PFSK-1 (cell line): Measurements from ENCODE around the gene DDN.

Experiments
- FOXP2 ChIP-seq: optimal IDR thresholded peaks from 2 replicates; pipeline ENCODE3; 2011; ENCODE audit warnings: borderline replicate concordance, control low read depth, inconsistent platforms; ENCODE audit not compliant: insufficient read depth; ENCODE audit errors: extremely low read length, extremely low read depth
- POLR2AphosphoS5 ChIP-seq: IDR thresholded peaks from 2 replicates; pipeline ENCODE4 v1.6.1; 2012; ENCODE audit warnings: low read depth, mild to moderate bottlenecking, control low read depth, low read length, moderate library complexity
- REST ChIP-seq, 2 experiments: IDR thresholded peaks; 2 replicates each; pipeline versions ENCODE4 v1.6.1 to v1.8.0; 2011 to 2012; ENCODE audit warnings: low read depth in 2 of 2, low read length in 2 of 2, control low read depth in 1 of 2, inconsistent platforms in 1 of 2, mild to moderate bottlenecking in 1 of 2, moderate library complexity in 1 of 2; ENCODE audit not compliant: insufficient read depth in 1 of 2
- SIN3A ChIP-seq: IDR thresholded peaks from 2 replicates; pipeline ENCODE4 v1.6.1; 2012; ENCODE audit warnings: mild to moderate bottlenecking, low read length, moderate library complexity, borderline replicate concordance; ENCODE audit not compliant: insufficient read depth
- TAF1 ChIP-seq: IDR thresholded peaks from 2 replicates; pipeline ENCODE4 v1.6.1; 2012; ENCODE audit warnings: low read length, control low read depth, borderline replicate concordance; ENCODE audit not compliant: insufficient read depth

DDN gene

GRCh38 chr12:48998497-48999353, 450 bp downstream of the DDN start:
- no peak for TF ChIP-seq FOXP2

- no peak for TF ChIP-seq TAF1
- no peak for TF ChIP-seq POLR2AphosphoS5
- TF ChIP-seq SIN3A = no peak
- no peak for TF ChIP-seq REST (IDR thresholded peaks at IDR 0.05; ENCODE audit: insufficient read depth in 1 of 2, low read depth in 2 of 2, low read length in 2 of 2)
- TF ChIP-seq FOXP2 = no peak
These were observed 1.3 kb downstream of the DDN start for GRCh38 chr12:48997719-48998496.

- TF ChIP-seq POLR2AphosphoS5 (no peak), FOXP2 (no peak), TAF1 (no peak), REST (IDR thresholded peaks at IDR 0.05; ENCODE audit: insufficient read depth in 1 of 2, low read depth in 2 of 2, low read length in 2 of 2) (no peak), SIN3A (no peak)
These were observed 2.1 kb downstream of the DDN start for GRCh38 chr12:48996794-48997718.

GRCh38 chr12:48995086-48995879, 3.9 kb downstream of the DDN start:
- TF ChIP-seq SIN3A = no peak
- no peak for TF ChIP-seq FOXP2
- no peak for TF ChIP-seq REST (IDR thresholded peaks at IDR 0.05; ENCODE audit: insufficient read depth in 1 of 2, low read depth in 2 of 2, low read length in 2 of 2)
